NCI-H2171 (cell line): ENCODE results near the gene AFF4.

Experiments used
- DNase-seq: peaks from one replicate; lab custom pipeline; 2025; lab: John Stamatoyannopoulos, UW

Gene AFF4

GRCh38 chr5:132827943-132828673 is 135.3 kb downstream of the AFF4 start:
- no peak for DNase-seq

- no peak for DNase-seq
These were observed 136.9 kb downstream of the AFF4 start for GRCh38 chr5:132826424-132827082.

GRCh38 chr5:132825834-132826391 is 137.5 kb downstream of the AFF4 start:
- no peak for DNase-seq
